ENCODE results near the gene C2orf81. TPM values are rescaled to one million over a fixed set of nuclear protein-coding genes. Genes with fewer than 3 reads are reported as not detected.

C2orf81 gene
- total RNA-seq, 1 experiment from 2014 or later = 2.9 TPM

DNA sequence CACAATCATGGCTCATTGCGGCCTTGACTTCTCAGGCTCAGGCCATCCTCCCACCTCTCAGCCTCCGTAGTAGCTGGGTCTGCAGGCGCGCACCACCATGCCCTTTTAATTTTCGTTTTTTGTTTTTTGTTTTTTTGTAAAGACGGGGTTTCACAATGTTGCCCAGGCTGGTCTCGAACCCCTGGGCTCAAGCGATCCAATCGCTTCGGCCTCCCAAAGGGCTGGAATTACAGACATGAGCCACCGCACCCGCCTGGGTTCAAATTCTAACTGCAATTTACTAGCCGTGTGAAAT lies 29.0 kb downstream of the C2orf81 start:
- no peaks in the 10 kb centered on the region for H3K36me3 Mint-ChIP-seq

More for the DNA sequence above, 29.0 kb downstream of the C2orf81 start:
- CTCF ChIA-PET = interaction anchor here (1.0 to 3.3 kb wide), 13 partner anchors 9 to 564 kb away, joined by 3 to 36 read pairs (median 12); partner anchors contain the start of genes CCDC142, STAMBP and TTC31
- no peak for ATAC-seq
- H3K4me3 Mint-ChIP-seq = no peak overlapping the region; the same call in 1 of the 2 replicates
- H3K9me3 Mint-ChIP-seq = no peaks in the 10 kb centered on the region
- H3K27ac Mint-ChIP-seq = peak overlapping the region; percentile 75; the same call in 1 of the 2 replicates
- no peaks in the 10 kb centered on the region; the same call in none of the 2 replicates for H3K27me3 Mint-ChIP-seq (ENCODE audit: low read depth)
- POLR2A ChIA-PET = interaction anchor here (0.6 to 1.6 kb wide), 7 partner anchors 10 to 66 kb away, joined by 3 to 12 read pairs (median 3); partner anchors contain the start of gene WBP1
- peaks cover 4% of the 10 kb centered on the region; the same call in 1 of the 2 replicates for H3K4me1 Mint-ChIP-seq
- DNase-seq (ENCODE audit: low spot score) = no peak
- TF ChIP-seq PRRX2 (CRISPR knock-in tag; IDR thresholded peaks at IDR 0.05) (no peak), OVOL2 (CRISPR knock-in tag; IDR thresholded peaks at IDR 0.05; ENCODE audit: borderline replicate concordance) (no peak), ZNF232 (CRISPR knock-in tag; IDR thresholded peaks at IDR 0.05) (no peak), ZNF396 (CRISPR knock-in tag; IDR thresholded peaks at IDR 0.05; ENCODE audit: borderline replicate concordance) (no peak), JUN (CRISPR knock-in tag; IDR thresholded peaks at IDR 0.05) (no peak), FOXJ3 (CRISPR knock-in tag; IDR thresholded peaks at IDR 0.05; ENCODE audit: borderline replicate concordance) (no peak), TCF7 (CRISPR knock-in tag; IDR thresholded peaks at IDR 0.05; ENCODE audit: low read depth) (no peak), ZNF416 (CRISPR knock-in tag; IDR thresholded peaks at IDR 0.05) (no peak), ZNF219 (CRISPR knock-in tag; IDR thresholded peaks at IDR 0.05; ENCODE audit: borderline replicate concordance) (no peak), JAZF1 (CRISPR knock-in tag; IDR thresholded peaks at IDR 0.05) (no peak), SP1 (CRISPR knock-in tag; conservative IDR thresholded peaks at IDR 0.05) (no peak)
- TF ChIP-seq, protein P1, sequence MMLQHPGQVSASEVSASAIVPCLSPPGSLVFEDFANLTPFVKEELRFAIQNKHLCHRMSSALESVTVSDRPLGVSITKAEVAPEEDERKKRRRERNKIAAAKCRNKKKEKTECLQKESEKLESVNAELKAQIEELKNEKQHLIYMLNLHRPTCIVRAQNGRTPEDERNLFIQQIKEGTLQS (CRISPR knock-in tag; conservative IDR thresholded peaks at IDR 0.05) = no peak
- TF ChIP-seq, protein P2, sequence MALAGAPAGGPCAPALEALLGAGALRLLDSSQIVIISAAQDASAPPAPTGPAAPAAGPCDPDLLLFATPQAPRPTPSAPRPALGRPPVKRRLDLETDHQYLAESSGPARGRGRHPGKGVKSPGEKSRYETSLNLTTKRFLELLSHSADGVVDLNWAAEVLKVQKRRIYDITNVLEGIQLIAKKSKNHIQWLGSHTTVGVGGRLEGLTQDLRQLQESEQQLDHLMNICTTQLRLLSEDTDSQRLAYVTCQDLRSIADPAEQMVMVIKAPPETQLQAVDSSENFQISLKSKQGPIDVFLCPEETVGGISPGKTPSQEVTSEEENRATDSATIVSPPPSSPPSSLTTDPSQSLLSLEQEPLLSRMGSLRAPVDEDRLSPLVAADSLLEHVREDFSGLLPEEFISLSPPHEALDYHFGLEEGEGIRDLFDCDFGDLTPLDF (CRISPR knock-in tag; IDR thresholded peaks at IDR 0.05) = no peak
- TF ChIP-seq, protein P3, sequence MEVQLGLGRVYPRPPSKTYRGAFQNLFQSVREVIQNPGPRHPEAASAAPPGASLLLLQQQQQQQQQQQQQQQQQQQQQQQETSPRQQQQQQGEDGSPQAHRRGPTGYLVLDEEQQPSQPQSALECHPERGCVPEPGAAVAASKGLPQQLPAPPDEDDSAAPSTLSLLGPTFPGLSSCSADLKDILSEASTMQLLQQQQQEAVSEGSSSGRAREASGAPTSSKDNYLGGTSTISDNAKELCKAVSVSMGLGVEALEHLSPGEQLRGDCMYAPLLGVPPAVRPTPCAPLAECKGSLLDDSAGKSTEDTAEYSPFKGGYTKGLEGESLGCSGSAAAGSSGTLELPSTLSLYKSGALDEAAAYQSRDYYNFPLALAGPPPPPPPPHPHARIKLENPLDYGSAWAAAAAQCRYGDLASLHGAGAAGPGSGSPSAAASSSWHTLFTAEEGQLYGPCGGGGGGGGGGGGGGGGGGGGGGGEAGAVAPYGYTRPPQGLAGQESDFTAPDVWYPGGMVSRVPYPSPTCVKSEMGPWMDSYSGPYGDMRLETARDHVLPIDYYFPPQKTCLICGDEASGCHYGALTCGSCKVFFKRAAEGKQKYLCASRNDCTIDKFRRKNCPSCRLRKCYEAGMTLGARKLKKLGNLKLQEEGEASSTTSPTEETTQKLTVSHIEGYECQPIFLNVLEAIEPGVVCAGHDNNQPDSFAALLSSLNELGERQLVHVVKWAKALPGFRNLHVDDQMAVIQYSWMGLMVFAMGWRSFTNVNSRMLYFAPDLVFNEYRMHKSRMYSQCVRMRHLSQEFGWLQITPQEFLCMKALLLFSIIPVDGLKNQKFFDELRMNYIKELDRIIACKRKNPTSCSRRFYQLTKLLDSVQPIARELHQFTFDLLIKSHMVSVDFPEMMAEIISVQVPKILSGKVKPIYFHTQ (CRISPR knock-in tag; IDR thresholded peaks at IDR 0.05) = no peak
- TF ChIP-seq, protein P4, sequence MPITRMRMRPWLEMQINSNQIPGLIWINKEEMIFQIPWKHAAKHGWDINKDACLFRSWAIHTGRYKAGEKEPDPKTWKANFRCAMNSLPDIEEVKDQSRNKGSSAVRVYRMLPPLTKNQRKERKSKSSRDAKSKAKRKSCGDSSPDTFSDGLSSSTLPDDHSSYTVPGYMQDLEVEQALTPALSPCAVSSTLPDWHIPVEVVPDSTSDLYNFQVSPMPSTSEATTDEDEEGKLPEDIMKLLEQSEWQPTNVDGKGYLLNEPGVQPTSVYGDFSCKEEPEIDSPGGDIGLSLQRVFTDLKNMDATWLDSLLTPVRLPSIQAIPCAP (CRISPR knock-in tag; IDR thresholded peaks at IDR 0.05) = no peak
- TF ChIP-seq, protein P5, sequence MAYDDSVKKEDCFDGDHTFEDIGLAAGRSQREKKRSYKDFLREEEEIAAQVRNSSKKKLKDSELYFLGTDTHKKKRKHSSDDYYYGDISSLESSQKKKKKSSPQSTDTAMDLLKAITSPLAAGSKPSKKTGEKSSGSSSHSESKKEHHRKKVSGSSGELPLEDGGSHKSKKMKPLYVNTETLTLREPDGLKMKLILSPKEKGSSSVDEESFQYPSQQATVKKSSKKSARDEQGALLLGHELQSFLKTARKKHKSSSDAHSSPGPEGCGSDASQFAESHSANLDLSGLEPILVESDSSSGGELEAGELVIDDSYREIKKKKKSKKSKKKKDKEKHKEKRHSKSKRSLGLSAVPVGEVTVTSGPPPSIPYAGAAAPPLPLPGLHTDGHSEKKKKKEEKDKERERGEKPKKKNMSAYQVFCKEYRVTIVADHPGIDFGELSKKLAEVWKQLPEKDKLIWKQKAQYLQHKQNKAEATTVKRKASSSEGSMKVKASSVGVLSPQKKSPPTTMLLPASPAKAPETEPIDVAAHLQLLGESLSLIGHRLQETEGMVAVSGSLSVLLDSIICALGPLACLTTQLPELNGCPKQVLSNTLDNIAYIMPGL (CRISPR knock-in tag; IDR thresholded peaks at IDR 0.05) = no peak
- TF ChIP-seq, protein P6, sequence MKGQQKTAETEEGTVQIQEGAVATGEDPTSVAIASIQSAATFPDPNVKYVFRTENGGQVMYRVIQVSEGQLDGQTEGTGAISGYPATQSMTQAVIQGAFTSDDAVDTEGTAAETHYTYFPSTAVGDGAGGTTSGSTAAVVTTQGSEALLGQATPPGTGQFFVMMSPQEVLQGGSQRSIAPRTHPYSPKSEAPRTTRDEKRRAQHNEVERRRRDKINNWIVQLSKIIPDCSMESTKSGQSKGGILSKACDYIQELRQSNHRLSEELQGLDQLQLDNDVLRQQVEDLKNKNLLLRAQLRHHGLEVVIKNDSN (CRISPR knock-in tag; IDR thresholded peaks at IDR 0.05) = no peak
- TF ChIP-seq, protein P7, sequence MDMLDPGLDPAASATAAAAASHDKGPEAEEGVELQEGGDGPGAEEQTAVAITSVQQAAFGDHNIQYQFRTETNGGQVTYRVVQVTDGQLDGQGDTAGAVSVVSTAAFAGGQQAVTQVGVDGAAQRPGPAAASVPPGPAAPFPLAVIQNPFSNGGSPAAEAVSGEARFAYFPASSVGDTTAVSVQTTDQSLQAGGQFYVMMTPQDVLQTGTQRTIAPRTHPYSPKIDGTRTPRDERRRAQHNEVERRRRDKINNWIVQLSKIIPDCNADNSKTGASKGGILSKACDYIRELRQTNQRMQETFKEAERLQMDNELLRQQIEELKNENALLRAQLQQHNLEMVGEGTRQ (CRISPR knock-in tag; IDR thresholded peaks at IDR 0.05) = no peak

Measured in WTC11 (cell line).